ENCODE measurements around the gene OSBPL9.
"Not testable (repeated sequence)": the region's sequence is repeated elsewhere in the genome, so short reads cannot be mapped to it uniquely, and the experiment has no call there.

Gene OSBPL9

DNA sequence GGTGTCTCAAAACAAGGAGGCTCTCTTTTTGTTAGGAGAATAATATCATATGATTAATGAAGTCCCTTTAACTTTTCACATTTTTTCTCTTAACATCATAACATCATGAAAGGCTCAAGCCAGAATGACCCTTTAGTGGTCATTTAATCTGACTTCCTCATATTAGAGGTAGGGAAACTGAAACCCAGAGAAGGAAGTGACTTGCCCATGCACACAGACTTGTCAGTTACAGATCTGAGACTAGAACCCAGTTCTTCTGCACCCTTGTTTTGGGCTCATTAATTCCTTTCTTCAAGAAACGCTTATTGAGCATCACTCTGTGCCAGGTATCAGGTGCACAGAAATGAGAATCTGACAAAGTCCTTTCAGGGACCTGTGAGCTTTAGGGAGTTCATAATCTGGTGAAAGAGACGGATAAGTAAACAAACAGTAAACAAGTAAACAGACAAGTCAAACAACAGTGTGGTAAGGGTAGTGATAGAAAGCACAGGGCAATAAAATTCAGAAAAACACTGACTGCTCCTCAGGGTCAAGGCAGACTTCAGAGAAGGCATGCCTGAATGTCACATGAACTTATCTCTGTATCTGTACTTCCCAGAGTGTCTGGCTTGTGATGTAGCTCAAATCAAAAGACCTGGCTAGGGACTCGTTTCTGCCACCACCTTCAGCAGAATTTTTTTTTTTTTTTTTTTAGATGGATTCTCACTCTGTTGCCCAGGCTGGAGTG lies 38.3 kb upstream of the OSBPL9 start:
- Histone ChIP-seq H3K9ac (ENCODE audit: low read depth, low read length) (no peak overlapping the region), H3K36me3 (ENCODE audit: insufficient read depth, low read depth, low read length) (no peaks in the 10 kb centered on the region), H3K27me3 (ENCODE audit: insufficient read depth, low read length) (no peaks in the 10 kb centered on the region), H3K9me3 (ENCODE audit: insufficient read depth, low read depth, low read length) (no peaks in the 10 kb centered on the region), H3K27ac (ENCODE audit: low read length) (no peak overlapping the region), H3K4me3 (ENCODE audit: low read length) (no peak overlapping the region), H3K4me1 (ENCODE audit: insufficient read depth, low read length) (no peaks in the 10 kb centered on the region)

DNA sequence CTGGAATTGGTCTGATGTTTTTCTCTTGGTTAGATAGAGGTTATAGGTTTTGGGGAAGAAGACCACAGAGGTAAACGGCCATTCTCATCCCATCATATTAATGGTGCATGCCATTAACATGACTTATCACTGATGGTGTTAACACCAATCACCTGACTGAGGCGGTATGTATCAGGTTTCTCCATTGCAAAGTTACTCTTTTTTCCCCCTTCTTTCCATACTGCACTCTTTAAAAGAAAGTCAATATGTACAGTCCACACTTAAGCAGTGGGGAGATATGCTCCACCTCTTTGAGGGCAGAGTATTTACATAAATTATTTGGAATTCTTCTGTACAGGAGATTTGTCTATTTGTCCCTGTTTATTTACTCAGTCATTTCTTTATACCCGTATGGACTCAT lies 35.7 kb upstream of the OSBPL9 start:
- Histone ChIP-seq H3K36me3 (ENCODE audit: insufficient read depth, low read depth, low read length) (no peaks in the 10 kb centered on the region), H3K27me3 (ENCODE audit: insufficient read depth, low read length) (no peaks in the 10 kb centered on the region), H3K4me1 (ENCODE audit: insufficient read depth, low read length) (no peaks in the 10 kb centered on the region), H3K9me3 (ENCODE audit: insufficient read depth, low read depth, low read length) (no peaks in the 10 kb centered on the region), H3K4me3 (ENCODE audit: low read length) (no peak overlapping the region), H3K27ac (ENCODE audit: low read length) (no peak overlapping the region), H3K9ac (ENCODE audit: low read depth, low read length) (no peak overlapping the region)

GRCh38 chr1:51583532-51583931 lies 33.4 kb upstream of the OSBPL9 start:
- no peak overlapping the region for H3K4me3 ChIP-seq (ENCODE audit: low read length)
- H3K27me3 ChIP-seq (ENCODE audit: insufficient read depth, low read length): no peaks in the 10 kb centered on the region
- no peaks in the 10 kb centered on the region for H3K9me3 ChIP-seq (ENCODE audit: insufficient read depth, low read depth, low read length)
- H3K4me1 ChIP-seq (ENCODE audit: insufficient read depth, low read length): no peaks in the 10 kb centered on the region
- H3K36me3 ChIP-seq (ENCODE audit: insufficient read depth, low read depth, low read length): no peaks in the 10 kb centered on the region
- H3K27ac ChIP-seq (ENCODE audit: low read length): no peak overlapping the region
- no peak overlapping the region for H3K9ac ChIP-seq (ENCODE audit: low read depth, low read length)

GRCh38 chr1:51584021-51584420 lies 32.9 kb upstream of the OSBPL9 start:
- no peaks in the 10 kb centered on the region for H3K4me1 ChIP-seq (ENCODE audit: insufficient read depth, low read length)
- H3K9ac ChIP-seq (ENCODE audit: low read depth, low read length): no peak overlapping the region
- H3K36me3 ChIP-seq (ENCODE audit: insufficient read depth, low read depth, low read length): no peaks in the 10 kb centered on the region
- H3K27me3 ChIP-seq (ENCODE audit: insufficient read depth, low read length): no peaks in the 10 kb centered on the region
- no peak overlapping the region for H3K27ac ChIP-seq (ENCODE audit: low read length)
- H3K4me3 ChIP-seq (ENCODE audit: low read length): no peak overlapping the region
- H3K9me3 ChIP-seq (ENCODE audit: insufficient read depth, low read depth, low read length): no peaks in the 10 kb centered on the region

DNA sequence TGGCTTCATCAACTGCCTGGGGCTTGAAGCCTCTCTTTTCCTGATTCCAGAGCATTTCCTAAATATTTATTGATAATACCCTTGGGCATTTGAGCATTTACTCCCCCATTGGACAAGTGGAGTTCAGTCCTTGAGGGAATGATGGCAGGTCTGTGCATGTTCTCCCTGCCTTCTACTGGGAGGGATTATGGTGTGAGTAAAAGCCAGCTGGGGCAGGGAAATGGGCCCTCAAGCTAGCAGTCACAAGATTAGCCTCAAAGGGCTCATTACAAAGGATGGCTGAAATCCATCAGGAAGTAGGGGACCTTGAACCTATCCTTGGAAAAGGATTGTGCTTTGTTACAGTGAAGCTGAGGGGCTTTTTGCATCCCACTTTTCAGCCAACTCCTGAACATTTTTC lies 24.2 kb upstream of the OSBPL9 start:
- Histone ChIP-seq H3K4me1 (ENCODE audit: insufficient read depth, low read length) (no peaks in the 10 kb centered on the region), H3K27ac (ENCODE audit: low read length) (no peak overlapping the region), H3K4me3 (ENCODE audit: low read length) (no peak overlapping the region), H3K9ac (ENCODE audit: low read depth, low read length) (no peak overlapping the region), H3K9me3 (ENCODE audit: insufficient read depth, low read depth, low read length) (no peaks in the 10 kb centered on the region), H3K36me3 (ENCODE audit: insufficient read depth, low read depth, low read length) (no peaks in the 10 kb centered on the region), H3K27me3 (ENCODE audit: insufficient read depth, low read length) (no peaks in the 10 kb centered on the region)

DNA sequence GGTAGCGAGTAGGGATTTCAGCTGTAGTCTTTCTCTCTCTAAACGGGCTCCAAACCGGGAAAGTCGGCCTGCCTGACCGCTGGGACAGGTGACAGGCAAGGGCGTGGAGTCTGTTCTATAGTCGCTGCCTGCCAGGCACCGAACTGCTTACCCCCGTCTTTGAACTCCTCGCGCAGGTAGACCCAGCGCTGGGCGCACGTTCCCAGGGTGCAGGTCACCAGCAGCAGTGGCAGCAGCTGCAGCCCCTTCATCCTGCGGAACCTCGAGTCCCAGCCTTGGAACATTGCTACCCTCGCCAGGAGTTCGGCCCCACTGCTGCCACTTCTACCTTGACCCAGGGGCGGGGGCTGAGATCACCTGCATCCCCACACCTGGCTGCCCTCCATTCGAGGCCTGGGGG lies 22.2 kb upstream of the OSBPL9 start:
- Histone ChIP-seq H3K4me1 (ENCODE audit: insufficient read depth, low read length) (no peaks in the 10 kb centered on the region), H3K36me3 (ENCODE audit: insufficient read depth, low read depth, low read length) (no peaks in the 10 kb centered on the region), H3K27ac (ENCODE audit: low read length) (no peak overlapping the region), H3K27me3 (ENCODE audit: insufficient read depth, low read length) (no peaks in the 10 kb centered on the region), H3K9ac (ENCODE audit: low read depth, low read length) (no peak overlapping the region), H3K4me3 (ENCODE audit: low read length) (no peak overlapping the region), H3K9me3 (ENCODE audit: insufficient read depth, low read depth, low read length) (no peaks in the 10 kb centered on the region)

GRCh38 chr1:51600529-51600928 lies 16.4 kb upstream of the OSBPL9 start:
- Histone ChIP-seq H3K27ac (ENCODE audit: low read length) (no peak overlapping the region), H3K36me3 (ENCODE audit: insufficient read depth, low read depth, low read length) (no peaks in the 10 kb centered on the region), H3K9ac (ENCODE audit: low read depth, low read length) (no peak overlapping the region), H3K27me3 (ENCODE audit: insufficient read depth, low read length) (no peaks in the 10 kb centered on the region), H3K9me3 (ENCODE audit: insufficient read depth, low read depth, low read length) (no peaks in the 10 kb centered on the region), H3K4me3 (ENCODE audit: low read length) (no peak overlapping the region), H3K4me1 (ENCODE audit: insufficient read depth, low read length) (no peaks in the 10 kb centered on the region; the same call in 1 of the 2 replicates)

DNA sequence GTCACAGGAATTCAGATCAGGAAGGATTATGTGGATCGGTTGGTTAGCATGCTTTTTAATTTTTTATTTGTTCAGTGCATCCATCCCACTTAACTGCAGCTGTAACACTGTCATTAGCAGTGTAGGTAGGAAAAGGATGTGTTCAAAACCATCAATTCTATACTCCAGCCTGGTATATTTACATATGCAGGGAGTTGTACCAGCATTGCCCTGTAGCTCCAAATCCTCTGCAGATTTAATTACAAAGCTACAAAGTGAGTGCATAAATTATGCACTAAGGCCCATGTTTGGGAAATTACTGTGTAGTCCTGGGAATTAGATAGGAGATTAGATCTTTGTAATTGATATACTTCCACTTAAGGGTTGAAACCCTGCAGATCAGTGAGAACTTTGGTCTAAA lies 15.9 kb upstream of the OSBPL9 start:
- Histone ChIP-seq H3K27ac (ENCODE audit: low read length) (no peak overlapping the region), H3K9ac (ENCODE audit: low read depth, low read length) (no peak overlapping the region), H3K4me1 (ENCODE audit: insufficient read depth, low read length) (no peaks in the 10 kb centered on the region; the same call in 1 of the 2 replicates), H3K36me3 (ENCODE audit: insufficient read depth, low read depth, low read length) (no peaks in the 10 kb centered on the region), H3K9me3 (ENCODE audit: insufficient read depth, low read depth, low read length) (no peaks in the 10 kb centered on the region), H3K27me3 (ENCODE audit: insufficient read depth, low read length) (no peaks in the 10 kb centered on the region), H3K4me3 (ENCODE audit: low read length) (no peak overlapping the region)

DNA sequence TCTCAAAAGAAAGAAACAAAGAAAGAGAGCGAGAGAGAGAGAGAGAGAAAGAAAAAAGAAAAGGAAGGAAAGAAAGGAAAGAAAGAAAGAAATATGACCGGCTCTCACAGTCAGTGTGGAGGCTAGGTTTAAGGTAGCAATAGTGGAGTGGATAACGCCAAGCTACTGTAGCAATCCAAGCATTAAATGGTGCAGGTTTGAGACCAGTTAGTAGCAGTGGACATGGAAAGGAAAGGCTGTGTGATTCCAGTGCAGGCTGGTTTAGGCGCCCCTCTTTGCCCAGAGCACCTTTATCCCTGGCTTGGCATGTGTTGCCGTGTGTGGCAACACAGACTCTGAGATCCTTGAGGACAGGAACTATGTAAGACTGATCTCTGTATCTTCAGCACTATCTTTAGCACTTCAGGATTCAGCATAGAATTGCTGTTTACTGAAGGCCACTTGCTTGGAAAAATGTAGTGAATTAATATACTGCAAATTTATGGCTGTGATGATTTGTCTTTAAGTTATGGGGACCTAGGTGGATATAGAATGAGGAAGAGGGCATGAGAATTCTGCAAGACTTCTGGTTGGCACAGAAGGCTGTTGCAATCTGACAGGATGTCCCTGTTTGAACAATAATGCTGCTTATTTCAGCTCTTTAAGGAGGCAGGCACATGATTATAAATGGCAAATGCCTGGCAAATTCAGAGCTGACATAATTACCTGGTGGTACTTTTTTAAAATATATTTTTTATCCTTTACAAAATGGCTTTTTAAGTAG lies 10.8 kb upstream of the OSBPL9 start:
- no peaks in the 10 kb centered on the region for H3K27me3 ChIP-seq (ENCODE audit: insufficient read depth, low read length)
- H3K9ac ChIP-seq (ENCODE audit: low read depth, low read length): no peak overlapping the region
- no peak overlapping the region for H3K27ac ChIP-seq (ENCODE audit: low read length)
- no peaks in the 10 kb centered on the region; the same call in 1 of the 2 replicates for H3K4me1 ChIP-seq (ENCODE audit: insufficient read depth, low read length)
- no peak overlapping the region for H3K4me3 ChIP-seq (ENCODE audit: low read length)
- no peaks in the 10 kb centered on the region for H3K36me3 ChIP-seq (ENCODE audit: insufficient read depth, low read depth, low read length)
- no peaks in the 10 kb centered on the region for H3K9me3 ChIP-seq (ENCODE audit: insufficient read depth, low read depth, low read length)

DNA sequence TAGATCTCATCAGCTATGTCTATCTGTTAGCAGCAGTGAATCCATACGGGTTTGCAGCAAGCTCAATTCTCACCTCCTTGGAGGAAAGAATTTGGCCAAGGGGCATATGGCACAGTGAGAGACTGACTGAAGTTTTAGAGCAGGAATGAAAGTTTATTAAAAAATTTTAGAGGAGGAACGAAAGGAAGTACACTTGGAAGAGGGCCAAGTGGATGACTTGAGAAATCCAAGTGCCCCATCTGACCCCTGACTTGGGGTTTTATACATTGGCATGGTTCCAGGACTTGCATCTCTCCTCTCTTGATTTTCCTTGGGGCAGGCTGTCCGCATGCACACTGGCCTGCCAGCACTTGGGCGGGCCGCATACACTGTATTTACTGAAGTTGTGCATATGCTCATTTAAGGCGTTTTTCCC lies 9.2 kb upstream of the OSBPL9 start:
- no peak overlapping the region for H3K9ac ChIP-seq (ENCODE audit: low read depth, low read length)
- H3K27ac ChIP-seq (ENCODE audit: low read length): no peak overlapping the region
- H3K4me3 ChIP-seq (ENCODE audit: low read length): no peak overlapping the region
- H3K27me3 ChIP-seq (ENCODE audit: insufficient read depth, low read length): no peaks in the 10 kb centered on the region
- no peaks in the 10 kb centered on the region for H3K4me1 ChIP-seq (ENCODE audit: insufficient read depth, low read length)
- H3K9me3 ChIP-seq (ENCODE audit: insufficient read depth, low read depth, low read length): no peaks in the 10 kb centered on the region
- H3K36me3 ChIP-seq (ENCODE audit: insufficient read depth, low read depth, low read length): no peaks in the 10 kb centered on the region

- H3K4me3 ChIP-seq (ENCODE audit: low read length): not testable (repeated sequence)
Observed at GRCh38 chr1:51610104-51610503, 6.8 kb upstream of the OSBPL9 start.

DNA sequence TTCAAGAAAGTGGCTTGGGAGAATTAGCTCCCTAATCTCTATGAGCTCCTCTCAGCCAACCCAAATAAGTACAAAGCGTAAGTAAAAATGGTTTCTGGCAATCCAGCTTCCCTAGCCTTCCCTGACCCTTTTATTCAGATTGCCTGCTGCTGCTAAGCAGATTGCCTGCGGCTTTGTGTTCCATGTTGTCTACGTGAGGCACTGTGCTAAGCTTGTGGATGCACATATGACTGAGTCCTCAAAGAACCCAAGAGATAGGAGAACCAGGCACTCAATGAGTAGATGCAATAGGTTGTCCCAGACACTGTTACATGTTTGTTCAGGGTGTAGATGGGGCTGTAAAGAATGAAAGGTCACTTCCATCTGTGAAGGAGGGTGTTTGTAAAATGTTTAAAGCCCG lies 6.3 kb upstream of the OSBPL9 start:
- H3K9me3 ChIP-seq (ENCODE audit: insufficient read depth, low read depth, low read length): no peaks in the 10 kb centered on the region
- H3K9ac ChIP-seq (ENCODE audit: low read depth, low read length): no peak overlapping the region
- no peaks in the 10 kb centered on the region for H3K27me3 ChIP-seq (ENCODE audit: insufficient read depth, low read length)
- no peaks in the 10 kb centered on the region for H3K4me1 ChIP-seq (ENCODE audit: insufficient read depth, low read length)
- H3K4me3 ChIP-seq (ENCODE audit: low read length): no peak overlapping the region
- no peaks in the 10 kb centered on the region for H3K36me3 ChIP-seq (ENCODE audit: insufficient read depth, low read depth, low read length)
- H3K27ac ChIP-seq (ENCODE audit: low read length): no peak overlapping the region

More at GRCh38 chr1:51610104-51610503, 6.8 kb upstream of the OSBPL9 start:
- H3K4me1 ChIP-seq (ENCODE audit: insufficient read depth, low read length); H3K9ac ChIP-seq (ENCODE audit: low read depth, low read length); H3K27me3 ChIP-seq (ENCODE audit: insufficient read depth, low read length); H3K36me3 ChIP-seq (ENCODE audit: insufficient read depth, low read depth, low read length); H3K9me3 ChIP-seq (ENCODE audit: insufficient read depth, low read depth, low read length); H3K27ac ChIP-seq (ENCODE audit: low read length): not testable (repeated sequence)
